ENCODE measurements around the gene UGT2A1. TPM values are rescaled to one million over a fixed set of nuclear protein-coding genes. Genes with fewer than 3 reads are reported as not detected.

UGT2A1 gene
- polyA plus RNA-seq, 2 of the 4 experiments (the other 2 are of a cell fraction), result not detected

GRCh38 chr4:69658133-69658532 lies 5.1 kb upstream of the UGT2A1 start:
- 73% methylated on average over 8 of the region's 12 CpGs for WGBS (ENCODE audit: missing lambda C conversion rate)
- TF ChIP-seq CBX2 (IDR thresholded peaks at IDR 0.05; ENCODE audit: borderline replicate concordance, low read depth), result no peak
- TF ChIP-seq ELK1 (IDR thresholded peaks at IDR 0.05; ENCODE audit: low read depth, low read length), result no peak
- no peak for TF ChIP-seq HEYL (CRISPR knock-in tag; IDR thresholded peaks at IDR 0.05)
- no peak for TF ChIP-seq KDM1A (IDR thresholded peaks at IDR 0.05; ENCODE audit: low read depth)
- TF ChIP-seq RFX5 (IDR thresholded peaks at IDR 0.05), result no peak
- TF ChIP-seq RNF2 (IDR thresholded peaks at IDR 0.05; ENCODE audit: borderline replicate concordance, low read depth), result no peak
- no peak for TF ChIP-seq GATA3 (IDR thresholded peaks at IDR 0.05; ENCODE audit: borderline replicate concordance)
- TF ChIP-seq USF2 (IDR thresholded peaks at IDR 0.05), result no peak
- TF ChIP-seq HES2 (IDR thresholded peaks at IDR 0.05), result no peak
- no peak for TF ChIP-seq NFE2L2 (conservative IDR thresholded peaks at IDR 0.05; ENCODE audit: low read length)
- no peak for TF ChIP-seq CHD4 (IDR thresholded peaks at IDR 0.05; ENCODE audit: borderline replicate concordance)
- no peak for TF ChIP-seq TFCP2L1 (CRISPR knock-in tag; IDR thresholded peaks at IDR 0.05)
- no peak for TF ChIP-seq JUN (IDR thresholded peaks at IDR 0.05)
- TF ChIP-seq NPAS2 (CRISPR knock-in tag; IDR thresholded peaks at IDR 0.05; ENCODE audit: borderline replicate concordance), result no peak
- no peak for TF ChIP-seq PHF8 (IDR thresholded peaks at IDR 0.05; ENCODE audit: borderline replicate concordance, low read depth)
- no peak for TF ChIP-seq ZFP36 (IDR thresholded peaks at IDR 0.05; ENCODE audit: borderline replicate concordance, partially characterized antibody)
- POLR2A ChIA-PET, result no interaction called here
- no peak overlapping the region for H3K4me2 ChIP-seq
- DNase-seq (ENCODE audit: low read depth in 1 of 2, low spot score in 1 of 2) (no peak), FAIRE-seq (no peak), ATAC-seq (no peak)
- no peaks in the 10 kb centered on the region for H3K4me1 ChIP-seq
- no peak overlapping the region for H3K4me3 ChIP-seq
- CTCF ChIA-PET, result no interaction called here
- no peaks in the 10 kb centered on the region for H3K9me3 ChIP-seq
- H3K27ac ChIP-seq, result no peak overlapping the region

GRCh38 chr4:69656653-69657158 lies 3.7 kb upstream of the UGT2A1 start:
- Histone ChIP-seq H3K4me1 (no peaks in the 10 kb centered on the region), H3K9me3 (no peaks in the 10 kb centered on the region), H3K4me2 (no peak overlapping the region), H3K4me3 (no peak overlapping the region), H3K27ac (no peak overlapping the region)
- POLR2A ChIA-PET, result no interaction called here
- CTCF ChIA-PET, result no interaction called here
- FAIRE-seq (no peak), DNase-seq (ENCODE audit: low read depth in 1 of 2, low spot score in 1 of 2) (no peak), ATAC-seq (no peak)
- TF ChIP-seq CTCF (IDR thresholded peaks at IDR 0.05) (no peak), RFX5 (IDR thresholded peaks at IDR 0.05) (no peak), MAZ (IDR thresholded peaks at IDR 0.05; ENCODE audit: borderline replicate concordance, low read depth, low read length) (no peak), POLR2AphosphoS2 (conservative IDR thresholded peaks at IDR 0.05; ENCODE audit: low read length) (no peak), E2F6 (IDR thresholded peaks at IDR 0.05; ENCODE audit: borderline replicate concordance, low read depth) (no peak), JUN (IDR thresholded peaks at IDR 0.05) (no peak), HEYL (CRISPR knock-in tag; IDR thresholded peaks at IDR 0.05) (no peak), FOSL2 (IDR thresholded peaks at IDR 0.05) (no peak), FOSL2 (CRISPR knock-in tag; IDR thresholded peaks at IDR 0.05) (no peak), JUNB (IDR thresholded peaks at IDR 0.05) (no peak), NPAS2 (CRISPR knock-in tag; IDR thresholded peaks at IDR 0.05; ENCODE audit: borderline replicate concordance) (no peak), FOXS1 (CRISPR knock-in tag; IDR thresholded peaks at IDR 0.05) (no peak)
- 83% methylated on average over 5 of the region's 6 CpGs for WGBS (ENCODE audit: missing lambda C conversion rate)
